Heart left ventricle (tissue), 16 donors: ENCODE measurements around the gene PRKN. TPM values are rescaled to one million over a fixed set of nuclear protein-coding genes. Genes with fewer than 3 reads are reported as not detected.

Source experiments
- ATAC-seq, 4 donors: fragments of 200-7000 bp; cut with Tn5 transposase; one replicate each; pipeline ENCODE4 v1.9.1; 2020 to 2022; ENCODE audit warnings: moderate library complexity in 4 of 4, mild to moderate bottlenecking in 3 of 4, moderate number of reproducible peaks in 1 of 4
- DNase-seq, 5 donors: peaks; one replicate each; pipeline ENCODE4 v3.0.0-alpha.2; 2020
- H3K27ac ChIP-seq, 12 donors: fragments of 200-600 bp; sonication (generic) in 4 of 12; one replicate each; pipeline versions ENCODE4 v1.5.0 to v1.8.0; 2016 to 2022; ENCODE audit warnings: mild to moderate bottlenecking in 2 of 12
- H3K27me3 ChIP-seq, 9 donors: fragments of 200-600 bp; sonication (generic) in 2 of 9; one replicate each; pipeline versions ENCODE4 v1.5.1 to v1.8.0; 2016 to 2022; ENCODE audit warnings: mild to moderate bottlenecking in 3 of 9
- H3K36me3 ChIP-seq, 9 donors: fragments of 200-600 bp; sonication (generic) in 2 of 9; one replicate each; pipeline versions ENCODE4 v1.5.0 to v1.8.0; 2018 to 2022; ENCODE audit warnings: mild to moderate bottlenecking in 2 of 9
- H3K4me1 ChIP-seq, 12 donors: fragments of 200-600 bp; sonication (generic) in 4 of 12; one replicate each; pipeline versions ENCODE4 v1.5.0 to v1.8.0; 2016 to 2022; ENCODE audit warnings: mild to moderate bottlenecking in 3 of 12
- H3K4me3 ChIP-seq, 12 donors: fragments of 200-600 bp; sonication (generic) in 4 of 12; one replicate each; pipeline versions ENCODE4 v1.5.0 to v1.8.0; 2017 to 2022; ENCODE audit warnings: mild to moderate bottlenecking in 9 of 12, moderate library complexity in 4 of 12
- H3K9me3 ChIP-seq, 12 donors: fragments of 200-600 bp; sonication (generic) in 4 of 12; one replicate each; pipeline versions ENCODE4 v1.5.0 to v1.8.0; 2016 to 2022; ENCODE audit warnings: mild to moderate bottlenecking in 1 of 12
- CTCF ChIP-seq, 12 donors: fragments of 200-600 bp; sonication (generic) in 4 of 12; IDR thresholded peaks; one replicate each; pipeline versions ENCODE4 v1.5.0 to v1.8.0; 2018 to 2022; ENCODE audit warnings: antibody characterized with exemption in 12 of 12, mild to moderate bottlenecking in 5 of 12
- POLR2A ChIP-seq, 2 donors: fragments of 450-650 bp; IDR thresholded peaks; one replicate each; pipeline ENCODE4 v1.6.1; 2017; ENCODE audit warnings: antibody characterized with exemption in 2 of 2, mild to moderate bottlenecking in 2 of 2, moderate library complexity in 2 of 2
- WGBS, 4 donors: extraction: QIAGEN DNeasy Blood & Tissue Kit in 2 of 4; methylation state at CpG; one replicate each; pipeline versions ENCODE4 v1.1.5 to v1.1.7; 2013 to 2018; 5-methylcytosine and 5-hydroxymethylcytosine counted together
- intact Hi-C, 10 donors: fragments of 100-400 bp; cut with DNase I; formaldehyde crosslinking; loops; one replicate each; pipeline versions ENCODE4 v1.11.1 to v1.14.2; 2022
- polyA plus RNA-seq, 2 donors: library from polyadenylated mRNA; stranded (reverse); fragments of 200-250 nt; gene quantifications; one replicate each; pipeline ENCODE4 v1.2.3, GENCODE V29; 2013
- total RNA-seq, 9 donors: library from RNA; depleted of rRNA in 2 of 9; stranded (reverse); fragments of >200 nt in 2 of 9; fragmentation: NEBNext Ultra II Directional in 3 of 9; extraction: Animal tissue kit (Norgen Biotek cat#: 25700) in 3 of 9; gene quantifications; one replicate each; pipeline versions ENCODE4 v1.1.0 to v1.2.4, GENCODE V29; 2016 to 2023
- donor health status: ischemic (EF 13 %, LVEDD 7.1; RV severe dilation, severe dysfunction).
- donor health status: healthy with polysubstance abuse.
- donor health status: DM: no; HTN: yes; CAD: no.
- donor health status: DM: no; HTN: no; CAD: no.
- donor health status: ischemic (EF 25% LVEDD 6.9; RV normal size, moderate dysfunction).
- donor health status: ischemic (EF 25% LVEDD 5.7; RV mildly dilated, moderate dysfunction).
- donor health status: healthy.
- donor health status: DM: yes; HTN: yes; CAD: no.
- donor health status: ischemic (EF 35%, LVEDD 5.7; RV mildly dilated, moderate dysfunction).
- donor health status: nonischemic (EF 11% LVEDD 7.7; RV severe dilation, severe dysfunction).
- donor health status: DM: yes; HTN: yes; CAD: no.
- donor health status: PGD.
- donor health status: ischemic (EF 29% LVEDD 5.4; RV normal size, mild dysfunction).
- donor health status: nonischemic (EF 23%, LVEDD 6.1; RV moderate dilation, normal function).

The PRKN gene
- total and polyA plus RNA-seq, 11 donors = 3.4 to 32.5 (median 21.2) TPM

GRCh38 chr6:162217811-162218493 lies 509.6 kb downstream of the PRKN start:
- no peak overlapping the region for H3K4me3 ChIP-seq
- TF ChIP-seq POLR2A (IDR thresholded peaks at IDR 0.05) (no peak), CTCF (IDR thresholded peaks at IDR 0.05) (no peak)
- intact Hi-C loops = no loop called here
- WGBS, 4 donors = 82 to 93% (median 86%) methylated on average over 7 to 11 of the region's 11 CpGs
- no peaks in the 10 kb centered on the region for H3K27me3 ChIP-seq
- H3K9me3 ChIP-seq = no peaks in the 10 kb centered on the region
- ATAC-seq (peak in 1 of 4 donors; percentile 44), DNase-seq (no peak)
- H3K4me1 ChIP-seq = no peaks in the 10 kb centered on the region
- no peak overlapping the region for H3K27ac ChIP-seq
- no peaks in the 10 kb centered on the region for H3K36me3 ChIP-seq

- 85 to 93% (median 89%) methylated on average over 1 of the region's 1 CpG for WGBS, 4 donors
- no peaks in the 10 kb centered on the region for H3K9me3 ChIP-seq
- no peak for TF ChIP-seq POLR2A (IDR thresholded peaks at IDR 0.05)
- no peak for TF ChIP-seq CTCF (IDR thresholded peaks at IDR 0.05)
- no peaks in the 10 kb centered on the region for H3K36me3 ChIP-seq
- no peaks in the 10 kb centered on the region for H3K27me3 ChIP-seq
- intact Hi-C loops = no loop called here
- DNase-seq (no peak), ATAC-seq (no peak)
- H3K4me1 ChIP-seq = no peaks in the 10 kb centered on the region
- no peak overlapping the region for H3K27ac ChIP-seq
- H3K4me3 ChIP-seq = no peak overlapping the region
Observed at GRCh38 chr6:162217058-162217457, 510.5 kb downstream of the PRKN start.

- ATAC-seq = no peak
- H3K27me3 ChIP-seq = no peaks in the 10 kb centered on the region
- H3K36me3 ChIP-seq = no peaks in the 10 kb centered on the region
- H3K27ac ChIP-seq = no peak overlapping the region
- H3K4me1 ChIP-seq = peaks cover 0 to 11% (median 0%) of the 10 kb centered on the region in 12 donors
- no peaks in the 10 kb centered on the region for H3K9me3 ChIP-seq
- no peak overlapping the region for H3K4me3 ChIP-seq
- DNase-seq = no peak
- intact Hi-C loops = no loop called here
- 80 to 94% (median 88%) methylated on average over 1 of the region's 1 CpG for WGBS, 4 donors
- TF ChIP-seq POLR2A (IDR thresholded peaks at IDR 0.05) (no peak), CTCF (IDR thresholded peaks at IDR 0.05) (no peak)
Observed at GRCh38 chr6:162211777-162212176, 515.8 kb downstream of the PRKN start.

- peak in 3 of 4 donors; percentile 36 to 52 (median 43) for ATAC-seq
- intact Hi-C loops = no loop called here
- no peak overlapping the region for H3K4me3 ChIP-seq
- DNase-seq = no peak
- no peak overlapping the region for H3K27ac ChIP-seq
- no peaks in the 10 kb centered on the region for H3K27me3 ChIP-seq
- H3K9me3 ChIP-seq = no peaks in the 10 kb centered on the region
- no peaks in the 10 kb centered on the region for H3K36me3 ChIP-seq
- 48 to 58% (median 52%) methylated on average over 3 of the region's 3 CpGs for WGBS, 4 donors
- TF ChIP-seq POLR2A (IDR thresholded peaks at IDR 0.05) (no peak), CTCF (IDR thresholded peaks at IDR 0.05) (no peak)
- H3K4me1 ChIP-seq = peaks cover 0 to 11% (median 0%) of the 10 kb centered on the region in 12 donors
Observed at GRCh38 chr6:162211022-162211421, 516.5 kb downstream of the PRKN start.
